MCF 10A (cell line): ENCODE results near the gene PER2. TPM values are rescaled to one million over a fixed set of nuclear protein-coding genes. Genes with fewer than 3 reads are reported as not detected.

ENCODE experiments used
- BruUV-seq: library from RNA; stranded (reverse); fragments of 400-500 nt; replicated peaks from 2 replicates; lab custom pipeline; 2021; lab: Mats Ljungman, UMichigan
- CTCF ChIA-PET: fragments of 300-600 bp; sonication (Branson Sonifier 250); formaldehyde crosslinking; extraction: SDS; loops from one replicate; lab custom pipeline; 2021; ENCODE audit warnings: antibody characterized with exemption, inconsistent platforms; lab: Yijun Ruan, JAX
- POLR2A ChIA-PET: fragments of 300-600, 350-650 bp; sonication (Branson Sonifier 250); formaldehyde crosslinking; extraction: SDS; loops from one replicate; lab custom pipeline; 2020; ENCODE audit warnings: antibody characterized with exemption, inconsistent platforms; lab: Yijun Ruan, JAX
- DNase-seq: peaks from one replicate; pipeline ENCODE4 v3.0.0-alpha.2; 2018; ENCODE audit not compliant: unreplicated experiment
- H3K27ac Mint-ChIP-seq: one replicate; pipeline ENCODE4 v1.8.0; 2022; ENCODE audit warnings: mild to moderate bottlenecking, low read depth, mixed read lengths; ENCODE audit not compliant: unreplicated experiment
- H3K27me3 Mint-ChIP-seq: one replicate; pipeline ENCODE4 v1.8.0; 2022; ENCODE audit warnings: mixed read lengths; ENCODE audit not compliant: insufficient read depth, unreplicated experiment
- H3K36me3 Mint-ChIP-seq: one replicate; pipeline ENCODE4 v1.8.0; 2022; ENCODE audit warnings: mild to moderate bottlenecking, moderate library complexity, mixed read lengths; ENCODE audit not compliant: insufficient read depth, unreplicated experiment
- H3K4me1 Mint-ChIP-seq: one replicate; pipeline ENCODE4 v1.8.0; 2022; ENCODE audit warnings: mixed read lengths; ENCODE audit not compliant: insufficient read depth, unreplicated experiment
- H3K4me3 Mint-ChIP-seq: one replicate; pipeline ENCODE4 v1.8.0; 2022; ENCODE audit warnings: mild to moderate bottlenecking, moderate library complexity, mixed read lengths; ENCODE audit not compliant: unreplicated experiment
- H3K9me3 Mint-ChIP-seq: one replicate; pipeline ENCODE4 v1.8.0; 2022; ENCODE audit warnings: mixed read lengths; ENCODE audit not compliant: unreplicated experiment
- intact Hi-C: fragments of 100-400 bp; cut with micrococcal nuclease; formaldehyde crosslinking; loops from 2 replicates; pipeline ENCODE4 v1.14.1; 2022
- total RNA-seq: library from RNA; stranded (reverse); gene quantifications from 2 replicates; pipeline ENCODE4 v1.2.3, GENCODE V29; 2022
- TF ChIP-seq, protein P1 (sequence below): fragments of 200-600 bp; IDR thresholded peaks from one replicate; pipeline ENCODE4 v1.8.0; 2022; ENCODE audit warnings: antibody characterized with exemption, mild to moderate bottlenecking; ENCODE audit not compliant: unreplicated experiment

Gene PER2
- total RNA-seq, 1 experiment from 2014 or later = 8.9 TPM

DNA sequence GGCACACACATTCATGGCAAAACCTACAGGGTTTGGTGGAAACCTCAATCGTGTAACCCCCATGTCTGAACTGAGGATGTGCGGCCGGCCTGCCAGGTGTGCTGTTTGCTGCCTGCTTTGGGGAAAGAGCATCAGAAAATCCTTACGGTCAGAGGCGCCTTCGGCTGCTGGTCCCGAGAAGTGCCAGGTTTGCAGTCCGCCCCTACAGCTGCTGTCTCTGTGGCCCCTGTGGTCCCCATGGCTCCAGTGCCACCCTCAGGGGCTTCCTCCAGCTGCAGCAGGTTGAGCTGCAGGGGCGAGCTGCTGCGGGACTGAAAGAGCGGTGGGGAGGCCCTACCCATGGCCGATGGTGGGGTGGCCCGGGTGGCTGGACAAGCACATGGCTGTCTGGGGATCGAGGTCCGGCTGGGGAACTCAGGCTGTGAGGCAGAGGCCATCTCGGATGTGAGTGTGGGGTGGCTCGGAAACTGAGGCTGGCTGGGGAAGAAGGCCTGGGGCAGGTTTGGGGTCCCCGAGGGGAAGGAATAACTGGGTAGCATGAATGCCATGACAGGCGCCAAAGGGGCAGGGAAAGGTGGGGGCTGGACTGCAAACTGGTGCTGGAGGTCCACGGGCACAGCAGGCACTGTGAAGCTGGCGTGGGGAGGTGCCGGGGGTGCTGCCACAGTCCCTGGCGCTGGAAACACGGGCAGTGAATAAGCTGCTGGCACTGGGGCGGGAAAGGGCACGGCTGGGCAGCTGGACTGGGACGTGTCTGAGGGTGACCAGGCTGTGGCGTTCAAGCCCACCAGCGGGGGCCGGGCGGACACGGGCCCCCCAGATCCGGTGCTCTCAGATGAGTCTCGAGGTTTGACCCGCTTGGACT, 35.4 kb downstream of the PER2 start:
- intact Hi-C loops = no loop called here
- Mint-ChIP-seq H3K4me3 (no peak overlapping the region), H3K27ac (no peak overlapping the region), H3K27me3 (no peaks in the 10 kb centered on the region), H3K9me3 (no peaks in the 10 kb centered on the region), H3K4me1 (no peaks in the 10 kb centered on the region), H3K36me3 (peaks cover 66% of the 10 kb centered on the region)
- no peak for DNase-seq
- TF ChIP-seq, protein P1, sequence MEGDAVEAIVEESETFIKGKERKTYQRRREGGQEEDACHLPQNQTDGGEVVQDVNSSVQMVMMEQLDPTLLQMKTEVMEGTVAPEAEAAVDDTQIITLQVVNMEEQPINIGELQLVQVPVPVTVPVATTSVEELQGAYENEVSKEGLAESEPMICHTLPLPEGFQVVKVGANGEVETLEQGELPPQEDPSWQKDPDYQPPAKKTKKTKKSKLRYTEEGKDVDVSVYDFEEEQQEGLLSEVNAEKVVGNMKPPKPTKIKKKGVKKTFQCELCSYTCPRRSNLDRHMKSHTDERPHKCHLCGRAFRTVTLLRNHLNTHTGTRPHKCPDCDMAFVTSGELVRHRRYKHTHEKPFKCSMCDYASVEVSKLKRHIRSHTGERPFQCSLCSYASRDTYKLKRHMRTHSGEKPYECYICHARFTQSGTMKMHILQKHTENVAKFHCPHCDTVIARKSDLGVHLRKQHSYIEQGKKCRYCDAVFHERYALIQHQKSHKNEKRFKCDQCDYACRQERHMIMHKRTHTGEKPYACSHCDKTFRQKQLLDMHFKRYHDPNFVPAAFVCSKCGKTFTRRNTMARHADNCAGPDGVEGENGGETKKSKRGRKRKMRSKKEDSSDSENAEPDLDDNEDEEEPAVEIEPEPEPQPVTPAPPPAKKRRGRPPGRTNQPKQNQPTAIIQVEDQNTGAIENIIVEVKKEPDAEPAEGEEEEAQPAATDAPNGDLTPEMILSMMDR = no peak
- POLR2A ChIA-PET = interaction anchor here (0.7 to 0.8 kb wide), 2 partner anchors 52 to 424 kb away, joined by 3 to 4 read pairs; no protein-coding TSS in a partner anchor
- no TSS peak for BruUV-seq
- CTCF ChIA-PET = interaction anchor here (0.7 to 1.0 kb wide), 2 partner anchors 11 to 667 kb away, joined by 3 to 5 read pairs; no protein-coding TSS in a partner anchor

DNA sequence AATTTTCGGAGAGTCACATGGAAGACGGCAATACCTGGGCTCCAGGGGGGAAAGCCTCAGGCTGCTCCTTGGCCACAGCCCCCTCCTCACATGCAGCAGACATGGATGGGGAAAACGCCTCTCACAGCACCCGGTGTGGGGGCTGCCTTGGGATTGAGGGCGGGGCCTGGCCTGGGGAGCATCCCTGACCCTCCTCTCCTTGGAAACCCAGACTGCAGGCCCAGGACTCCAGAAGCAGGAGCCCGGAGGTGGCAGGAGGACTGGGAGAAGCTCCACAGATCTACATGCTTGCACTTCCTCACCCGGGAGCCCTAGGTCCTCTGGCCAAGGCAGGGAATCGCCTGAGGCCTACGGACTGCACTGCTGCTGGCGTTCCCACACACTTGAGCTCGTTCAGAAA, 36.4 kb downstream of the PER2 start:
- no TSS peak for BruUV-seq
- Mint-ChIP-seq H3K4me3 (no peak overlapping the region), H3K9me3 (no peaks in the 10 kb centered on the region), H3K36me3 (peaks cover 67% of the 10 kb centered on the region), H3K27me3 (no peaks in the 10 kb centered on the region), H3K27ac (no peak overlapping the region), H3K4me1 (peaks cover 8% of the 10 kb centered on the region)
- intact Hi-C loops = no loop called here
- POLR2A ChIA-PET = interaction anchor here (0.6 kb wide), 1 partner anchor 8 kb away, joined by 3 read pairs; no protein-coding TSS in a partner anchor
- no peak for DNase-seq
- TF ChIP-seq, protein P1 = no peak
- CTCF ChIA-PET = no interaction called here

DNA sequence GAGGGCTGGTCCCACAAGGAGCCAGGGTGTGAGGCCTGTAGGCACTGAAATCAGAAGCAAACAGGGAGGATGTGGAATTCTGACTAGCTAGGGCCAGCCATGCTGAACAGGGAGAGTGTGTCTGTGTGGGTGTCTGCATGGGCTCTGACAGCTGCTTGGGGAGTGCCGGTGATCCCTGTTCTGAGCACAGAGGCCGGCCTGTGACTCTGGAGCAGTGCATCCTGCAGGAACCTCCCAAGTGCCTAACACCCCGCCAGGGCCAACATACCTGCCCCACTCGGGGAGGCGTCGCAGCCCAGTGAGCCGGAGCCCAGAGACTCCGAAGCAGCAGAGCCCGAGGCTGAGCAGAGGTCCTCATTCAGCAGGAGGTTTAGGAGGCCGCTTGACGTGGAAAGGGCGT, 37.1 kb downstream of the PER2 start:
- Mint-ChIP-seq H3K27me3 (no peaks in the 10 kb centered on the region), H3K27ac (no peak overlapping the region), H3K36me3 (peaks cover 66% of the 10 kb centered on the region), H3K9me3 (no peaks in the 10 kb centered on the region), H3K4me1 (peaks cover 13% of the 10 kb centered on the region), H3K4me3 (no peak overlapping the region)
- ChIA-PET POLR2A (no interaction called here), CTCF (no interaction called here)
- no TSS peak for BruUV-seq
- DNase-seq = no peak
- TF ChIP-seq, protein P1 = no peak
- intact Hi-C loops = no loop called here

DNA sequence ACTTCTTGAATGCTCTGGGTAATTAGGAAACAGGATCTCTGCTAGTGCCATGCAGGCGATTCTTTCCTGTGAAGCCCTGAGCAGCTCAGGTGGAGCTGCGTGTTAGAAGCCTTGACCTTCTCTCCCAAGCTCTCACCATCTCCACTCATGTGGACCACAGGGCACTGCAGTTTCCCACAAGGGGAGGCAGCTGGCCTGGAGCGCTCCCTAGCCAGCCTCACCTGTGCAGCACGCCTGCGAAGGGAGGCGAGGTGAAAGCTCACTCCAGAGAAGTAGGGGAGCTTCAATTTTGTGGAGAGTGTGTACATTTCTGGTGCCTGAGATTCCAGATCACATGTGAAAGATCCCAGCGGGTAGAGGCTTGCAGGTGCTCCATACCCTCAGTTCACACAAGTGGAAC, 37.5 kb downstream of the PER2 start:
- H3K27me3 Mint-ChIP-seq = no peaks in the 10 kb centered on the region
- no TSS peak for BruUV-seq
- CTCF ChIA-PET = interaction anchor here (0.6 kb wide), 1 partner anchor 1117 kb away, joined by 3 read pairs; no protein-coding TSS in a partner anchor
- H3K4me1 Mint-ChIP-seq = peaks cover 13% of the 10 kb centered on the region
- DNase-seq = no peak
- POLR2A ChIA-PET = no interaction called here
- peaks cover 66% of the 10 kb centered on the region for H3K36me3 Mint-ChIP-seq
- intact Hi-C loops = no loop called here
- H3K9me3 Mint-ChIP-seq = no peaks in the 10 kb centered on the region
- no peak overlapping the region for H3K4me3 Mint-ChIP-seq
- H3K27ac Mint-ChIP-seq = no peak overlapping the region
- TF ChIP-seq, protein P1 = no peak
